AG20443 (cell line): Measurements from ENCODE around the gene PPFIA2.
"Not testable (repeated sequence)": the region's sequence is repeated elsewhere in the genome, so short reads cannot be mapped to it uniquely, and the experiment has no call there.

Source experiments
- DNase-seq: peaks from one replicate; pipeline ENCODE4 v3.0.0; 2012; ENCODE audit warnings: low spot score, mixed read lengths

Gene PPFIA2

DNA sequence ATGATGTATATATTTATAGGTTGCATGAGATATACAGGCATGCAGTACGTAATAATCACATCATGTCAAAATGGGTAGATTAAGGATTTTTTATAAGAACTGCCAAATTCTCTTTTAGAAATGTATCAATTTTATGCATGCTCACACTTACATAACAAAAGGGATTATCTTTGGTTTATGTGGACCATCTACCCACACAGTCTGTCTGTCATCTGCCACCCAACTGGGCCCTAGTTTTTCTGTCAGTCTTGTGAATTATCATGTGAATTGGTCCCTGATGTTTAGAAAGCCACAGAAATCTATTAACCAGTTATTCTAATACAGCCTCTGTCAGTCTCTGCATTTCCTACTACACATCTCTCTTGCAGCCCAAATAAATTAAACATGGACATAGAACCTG lies 547.8 kb downstream of the PPFIA2 start:
- no peak for DNase-seq

DNA sequence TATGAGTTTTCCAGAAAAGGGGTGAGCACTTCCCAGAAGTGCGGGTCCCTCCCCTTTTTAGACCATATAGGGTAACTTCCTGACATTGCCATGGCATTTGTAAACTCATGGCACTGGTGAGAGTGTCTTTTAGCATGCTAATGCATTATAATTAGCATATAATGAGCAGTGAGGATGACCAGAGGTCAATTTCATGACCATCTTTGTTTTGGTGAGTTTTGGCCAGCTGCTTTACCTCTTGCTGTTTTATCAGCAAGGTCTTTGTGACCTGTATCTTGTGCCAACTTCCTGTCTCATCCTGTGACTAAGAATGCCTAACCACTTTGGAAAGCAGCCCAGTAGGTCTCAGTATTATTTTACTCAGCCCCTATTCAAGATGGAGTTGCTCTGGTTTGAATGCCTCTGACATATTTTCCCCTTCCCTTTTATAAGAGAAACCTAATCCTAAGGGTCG lies 549.4 kb downstream of the PPFIA2 start:
- not testable (repeated sequence) for DNase-seq

DNA sequence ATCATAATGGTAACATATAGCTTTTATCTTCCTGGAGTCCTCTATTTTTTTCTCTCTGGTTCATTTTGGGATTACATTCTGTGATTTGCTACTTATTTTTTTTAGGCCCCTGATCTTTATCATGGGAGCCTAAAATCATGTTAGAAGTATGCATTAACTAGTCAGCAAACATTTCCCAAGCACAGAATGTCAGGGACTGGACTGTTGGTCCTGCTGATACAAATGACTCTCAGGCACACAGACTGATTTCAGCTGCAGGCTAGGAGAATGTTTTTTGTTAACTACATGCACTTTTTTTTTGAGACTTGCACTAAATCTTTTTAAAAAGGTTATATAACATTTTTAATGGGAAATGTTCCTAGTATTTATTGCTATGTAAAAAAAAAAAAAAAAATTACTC lies 550.1 kb downstream of the PPFIA2 start:
- no peak for DNase-seq

DNA sequence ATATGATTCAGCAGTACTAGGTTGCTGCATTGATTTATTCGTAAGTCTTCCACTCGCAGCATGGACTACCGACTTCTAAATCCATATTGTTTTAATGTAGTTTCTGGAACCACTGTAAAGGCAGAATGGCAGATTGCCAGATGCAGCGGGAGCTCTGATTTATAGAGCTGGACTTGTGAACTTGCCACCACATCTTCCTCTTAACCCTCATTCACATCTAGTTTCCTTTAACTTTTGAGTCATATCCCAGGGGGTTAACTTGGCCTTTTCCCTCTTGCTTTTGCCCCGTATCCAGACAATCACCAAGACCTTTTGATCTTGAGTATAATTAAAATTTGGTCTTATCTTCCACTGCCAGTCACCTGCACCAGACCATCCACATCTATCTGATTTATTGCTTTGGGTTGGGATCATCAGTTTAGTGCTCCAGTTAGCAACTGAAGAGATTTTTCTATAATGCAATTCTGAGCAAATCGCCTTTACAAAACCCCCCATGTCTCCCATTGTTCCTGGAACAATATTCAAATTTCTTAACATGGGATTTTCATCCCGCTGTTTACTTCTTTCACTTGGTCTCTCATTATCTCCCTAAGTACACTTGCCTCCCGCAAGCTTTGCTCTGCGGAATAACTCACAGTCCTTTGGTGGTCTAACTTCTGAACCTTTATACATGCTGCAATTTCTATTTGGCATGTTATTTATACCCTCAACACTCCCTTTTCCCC lies 550.8 kb downstream of the PPFIA2 start:
- DNase-seq, result no peak
